Superior temporal gyrus (tissue), 1 donor: ENCODE results near the gene NDEL1.

Experiments used
- DNase-seq: peaks from one replicate; pipeline ENCODE4 v3.0.0-alpha.2; 2016; ENCODE audit errors: extremely low spot score

The NDEL1 gene

DNA sequence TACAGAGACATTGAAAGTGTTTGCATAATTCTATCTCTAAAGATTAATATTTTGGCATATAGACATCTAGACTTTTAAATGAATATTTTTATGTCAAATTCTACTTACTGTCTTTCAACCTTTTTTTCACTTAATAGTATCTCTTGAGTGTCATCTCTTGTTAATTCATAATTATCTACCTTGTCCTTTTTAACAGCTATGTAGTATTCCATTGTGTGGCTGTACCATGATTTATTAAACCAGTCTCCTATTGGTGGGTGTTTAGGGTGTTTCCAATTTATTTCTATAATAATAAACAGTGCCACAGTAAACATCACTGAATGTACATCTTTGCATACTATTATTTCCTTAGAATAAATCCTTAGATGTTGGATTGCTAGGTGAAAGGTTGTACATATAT, 21.7 kb upstream of the NDEL1 start:
- DNase-seq = no peak

DNA sequence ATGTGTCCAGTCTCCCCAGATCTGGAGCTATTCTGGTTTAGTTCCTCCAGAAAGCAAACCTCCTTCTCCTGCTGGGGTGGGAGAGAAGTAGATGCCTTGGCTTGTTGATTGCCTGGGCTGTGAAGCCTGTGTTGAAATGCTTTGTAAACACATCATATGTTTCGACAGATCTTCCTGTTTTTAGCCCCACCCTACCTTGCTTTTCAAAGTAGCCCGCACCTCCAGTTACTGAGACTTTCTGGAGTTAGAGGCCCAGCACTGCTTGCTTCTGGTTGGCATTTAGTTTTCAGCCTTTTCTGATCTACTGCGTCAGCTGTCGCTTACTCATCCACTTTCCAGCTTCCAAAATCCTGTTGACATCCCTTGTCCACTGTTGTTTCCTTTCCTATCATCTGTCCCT, 17.9 kb upstream of the NDEL1 start:
- DNase-seq = no peak

DNA sequence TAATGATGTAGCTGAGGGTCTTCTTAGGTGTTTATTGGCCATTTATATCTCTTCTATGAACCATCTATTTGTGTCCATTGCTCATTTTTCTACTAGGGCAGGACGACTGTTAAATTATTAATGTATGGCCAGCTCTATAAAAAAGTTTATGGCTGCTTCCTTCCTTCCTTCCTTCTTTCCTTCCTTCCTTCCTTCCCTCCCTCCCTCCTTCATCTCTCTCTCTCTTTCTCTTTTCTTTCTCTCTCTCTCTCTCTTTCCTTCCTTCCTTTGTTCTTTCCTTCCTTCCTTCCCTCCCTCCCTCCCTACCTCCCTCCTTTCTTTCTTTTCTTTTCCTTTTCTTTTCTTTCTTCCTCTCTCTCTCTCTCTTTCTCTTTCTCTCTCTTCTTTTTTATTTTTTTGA, 17.2 kb upstream of the NDEL1 start:
- DNase-seq = no peak

GRCh38 chr17:8419305-8419704, 16.4 kb upstream of the NDEL1 start:
- DNase-seq = no peak

- DNase-seq = peak; percentile 16
Measured at GRCh38 chr17:8420041-8420934, 15.4 kb upstream of the NDEL1 start.

DNA sequence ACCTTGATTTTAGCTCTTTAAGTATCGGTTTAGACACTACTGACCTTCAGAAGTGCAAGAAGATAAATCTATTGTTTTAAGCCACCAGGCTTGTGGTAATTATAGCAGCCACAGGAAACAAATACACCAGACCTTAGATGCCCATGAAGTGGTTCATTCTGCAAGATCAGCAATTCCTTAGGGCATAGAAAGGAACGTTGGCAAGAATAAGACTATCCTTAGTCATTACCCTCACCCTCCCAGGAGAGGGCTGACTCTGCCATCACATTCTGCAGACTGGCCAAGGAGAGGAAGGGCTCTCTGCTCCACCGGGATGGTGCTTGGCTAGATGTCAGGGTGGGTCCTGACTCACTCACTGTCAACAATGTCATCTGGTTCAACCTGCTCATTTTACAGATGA, 14.1 kb upstream of the NDEL1 start:
- no peak for DNase-seq

DNA sequence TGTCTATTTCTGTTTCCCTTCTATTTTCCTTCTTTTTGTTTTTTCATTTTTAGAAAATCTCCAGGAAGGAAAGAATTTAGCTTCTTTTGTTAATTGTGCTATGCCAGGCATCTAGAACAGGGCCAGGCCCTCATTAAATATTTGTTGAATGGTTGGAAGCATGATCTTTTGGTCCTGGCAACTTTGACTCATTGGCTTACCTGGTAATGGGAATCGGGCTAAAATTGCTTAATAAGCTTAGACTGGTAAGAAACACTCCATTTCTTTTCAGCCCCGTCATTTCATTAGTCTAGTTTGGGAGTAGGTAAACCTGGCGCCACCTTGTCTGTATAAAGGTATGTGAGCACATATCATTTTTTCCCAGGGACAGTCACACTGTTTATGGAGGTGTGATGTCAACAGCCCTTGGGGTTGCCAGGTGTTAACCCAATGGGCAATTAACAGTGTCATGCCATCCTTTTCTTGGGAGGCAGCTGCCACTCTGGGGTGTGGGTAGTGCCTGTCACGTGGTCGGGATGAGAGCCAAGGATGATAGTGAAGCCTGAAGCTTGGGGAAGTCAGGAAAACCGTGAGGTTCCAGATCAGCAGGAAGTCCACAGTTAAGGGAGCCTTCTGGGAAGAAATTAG, 9.5 kb upstream of the NDEL1 start:
- no peak for DNase-seq

GRCh38 chr17:8426802-8427201, 8.9 kb upstream of the NDEL1 start:
- DNase-seq = no peak

GRCh38 chr17:8430966-8431365, 4.7 kb upstream of the NDEL1 start:
- no peak for DNase-seq

DNA sequence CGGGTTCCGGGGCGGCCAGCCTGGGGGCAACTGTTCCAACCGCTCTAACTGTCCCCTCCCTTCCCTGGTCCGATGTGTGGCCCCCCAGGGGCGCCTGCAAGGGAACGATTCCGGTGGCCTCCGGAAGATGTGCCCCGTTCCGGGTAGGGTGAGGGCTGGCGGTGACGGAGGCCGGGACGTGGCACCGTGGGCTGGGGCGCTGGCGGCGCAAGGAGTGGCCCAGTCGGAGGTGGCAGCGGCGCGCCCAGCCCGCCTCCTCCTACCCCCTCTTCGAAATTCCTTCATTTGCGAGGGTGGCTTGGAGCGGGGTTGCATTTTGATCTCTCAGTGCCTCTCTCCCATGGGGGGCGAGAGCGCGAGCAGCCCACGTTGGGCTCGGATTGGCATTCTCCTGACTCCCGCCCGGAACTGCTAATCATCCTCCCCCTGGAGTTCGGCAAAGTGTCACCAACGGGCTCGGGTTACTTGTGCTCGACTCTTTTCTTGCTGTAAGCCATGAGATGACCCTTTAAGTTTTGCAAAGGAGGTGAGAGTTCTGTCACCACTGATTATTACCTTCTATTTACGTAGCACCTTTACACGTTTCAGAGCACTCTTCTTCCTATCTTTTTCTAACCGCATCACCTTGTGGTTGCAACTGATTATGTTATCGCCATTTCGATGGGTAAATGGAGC, 622 bp downstream of the NDEL1 start:
- DNase-seq = peak; percentile 27

- no peak for DNase-seq
Measured at GRCh38 chr17:8436844-8437171, 1.1 kb downstream of the NDEL1 start.

DNA sequence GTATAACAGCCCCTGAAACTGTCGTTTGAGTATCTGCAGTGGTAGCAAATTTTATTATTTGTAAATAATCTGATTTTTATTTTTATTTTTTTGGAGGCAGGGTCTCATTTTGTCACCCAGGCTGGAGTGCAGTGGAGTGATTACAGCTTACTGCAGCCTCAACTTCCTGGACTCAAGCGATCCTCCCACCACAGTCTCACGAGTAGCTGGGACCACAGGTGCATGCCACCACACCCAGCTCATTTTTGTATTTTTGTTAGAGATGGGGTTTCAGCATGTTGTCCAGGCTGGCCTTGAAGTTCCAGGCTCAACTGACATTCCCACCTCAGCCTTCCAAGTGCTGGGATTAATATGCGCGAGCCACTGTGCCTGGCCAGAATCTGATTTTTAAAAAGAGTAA, 2.8 kb downstream of the NDEL1 start:
- no peak for DNase-seq

- no peak for DNase-seq
Measured at GRCh38 chr17:8439681-8440080, 4.0 kb downstream of the NDEL1 start.

DNA sequence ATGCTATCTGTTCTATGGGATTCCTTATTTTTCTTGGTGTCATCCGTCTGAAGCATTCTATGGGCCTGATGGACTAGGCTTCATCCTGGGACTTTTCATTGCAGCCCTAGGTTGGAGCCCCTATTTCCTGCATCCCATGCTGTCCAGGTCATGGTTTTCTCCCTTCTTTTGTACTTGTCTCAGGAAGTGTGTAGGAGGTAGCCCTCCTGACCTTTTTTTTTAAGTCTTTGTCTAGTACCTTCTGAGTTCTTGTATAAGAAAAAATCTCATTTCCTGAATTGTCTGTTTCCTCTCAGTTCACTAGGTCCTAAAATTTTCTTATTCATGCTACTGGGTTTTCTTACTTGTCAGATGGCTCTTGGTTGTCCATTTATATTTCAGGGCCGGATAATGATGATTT, 6.0 kb downstream of the NDEL1 start:
- DNase-seq = no peak

GRCh38 chr17:8442310-8442709, 6.6 kb downstream of the NDEL1 start:
- no peak for DNase-seq

DNA sequence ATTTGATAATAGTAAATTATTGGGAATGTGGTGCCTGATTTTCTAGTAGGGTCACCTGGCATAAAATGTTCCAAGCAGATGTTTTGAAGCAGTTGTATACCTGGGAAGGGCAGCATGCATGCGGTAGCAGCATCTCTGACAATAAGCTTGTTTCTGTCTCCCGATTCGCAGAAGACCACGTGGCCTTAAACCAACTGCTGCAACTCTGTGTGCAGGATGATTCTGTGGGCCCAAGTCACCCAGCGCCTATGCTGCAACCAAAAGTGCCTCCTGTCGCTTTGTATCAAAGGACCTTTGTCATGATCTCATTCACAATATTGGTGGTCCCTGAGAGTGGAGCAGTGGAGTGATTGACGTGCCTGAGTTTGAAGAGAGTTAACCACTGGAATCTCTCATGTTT, 8.1 kb downstream of the NDEL1 start:
- no peak for DNase-seq

DNA sequence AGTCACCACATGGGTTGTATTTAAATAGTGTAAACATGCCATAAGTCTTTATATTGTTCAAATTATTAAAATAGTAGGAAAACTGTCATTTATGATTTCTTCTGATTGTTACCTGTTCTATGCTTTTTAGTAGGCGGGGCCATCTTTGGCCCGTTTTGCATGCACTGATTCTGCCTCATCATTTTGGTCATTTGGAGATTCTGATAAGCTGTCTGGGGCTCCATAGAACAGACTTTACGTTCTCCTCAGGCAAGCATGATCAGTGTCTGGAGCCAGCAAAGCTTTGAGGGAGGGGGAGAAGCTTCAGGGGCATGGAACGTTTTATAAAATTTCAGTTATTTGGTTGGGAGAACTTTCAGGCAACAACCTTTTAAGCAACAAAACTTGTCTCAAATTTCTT, 8.8 kb downstream of the NDEL1 start:
- DNase-seq = no peak

GRCh38 chr17:8445536-8445935, 9.9 kb downstream of the NDEL1 start:
- DNase-seq = no peak

GRCh38 chr17:8447799-8448198, 12.1 kb downstream of the NDEL1 start:
- DNase-seq = no peak

GRCh38 chr17:8448310-8448709, 12.6 kb downstream of the NDEL1 start:
- DNase-seq = no peak

DNA sequence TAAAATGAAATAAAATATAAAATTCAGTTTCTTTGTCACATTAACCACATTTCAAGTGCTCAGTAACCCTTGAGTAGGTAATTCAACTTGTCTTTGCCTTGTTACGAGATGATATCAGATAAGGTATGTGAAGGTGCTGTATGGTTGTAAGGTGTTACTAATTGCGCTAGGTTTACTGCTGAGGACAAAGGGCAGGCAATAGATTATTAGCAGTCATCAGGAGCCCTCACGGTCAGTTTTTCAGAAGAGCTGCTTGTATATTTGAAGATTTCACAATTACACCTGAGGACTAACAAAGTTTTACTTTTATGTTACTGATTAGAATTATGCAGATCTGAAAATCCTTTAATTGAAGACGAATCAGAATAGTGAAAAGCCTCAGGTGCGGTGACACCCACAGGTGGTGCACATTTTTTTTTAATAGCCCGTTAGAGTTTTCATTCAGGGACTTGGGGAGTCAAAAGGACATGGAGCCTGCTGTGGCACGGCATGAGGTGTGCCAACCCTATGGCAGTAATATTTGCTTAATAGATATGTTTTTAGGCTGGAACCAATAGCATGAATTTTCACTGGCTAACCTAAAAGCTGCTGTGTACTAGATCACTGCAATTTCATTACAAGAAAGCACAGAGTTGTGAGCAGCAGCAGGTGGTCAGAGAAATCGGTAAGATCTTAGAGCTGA, 16.4 kb downstream of the NDEL1 start:
- no peak for DNase-seq

DNA sequence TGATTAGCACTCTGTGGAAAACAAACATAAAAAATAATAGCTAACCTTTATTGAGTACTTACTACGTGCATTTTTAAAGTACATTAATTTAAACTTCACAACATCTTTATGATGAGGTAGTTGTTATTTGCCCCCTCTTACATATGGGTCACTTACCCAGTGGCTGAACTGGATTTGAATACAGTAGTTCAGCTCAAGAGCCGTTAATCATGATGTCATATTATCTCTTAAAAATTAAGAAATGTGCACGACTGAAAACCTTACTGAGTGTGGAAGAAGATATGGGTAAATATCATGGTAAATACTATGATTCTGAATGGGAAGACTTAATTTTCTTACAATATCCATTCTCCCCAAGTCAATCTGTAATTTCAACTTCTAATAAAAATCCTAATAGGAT, 17.6 kb downstream of the NDEL1 start:
- DNase-seq = no peak
